Measurements from ENCODE around the gene PDE7B. TPM values are rescaled to one million over a fixed set of nuclear protein-coding genes. Genes with fewer than 3 reads are reported as not detected.

The PDE7B gene
- total RNA-seq, 2 donors from 2014 or later, result 9.0 to 11.2 TPM

- Histone ChIP-seq H3K27ac (peak overlapping the region; percentile 74 to 83), H3K9me3 (no peaks in the 10 kb centered on the region), H3K36me3 (no peaks in the 10 kb centered on the region), H3K27me3 (no peaks in the 10 kb centered on the region), H3K4me3 (no peak overlapping the region), H3K4me1 (peaks cover 0 to 42% of the 10 kb centered on the region in 2 donors)
- no peak for DNase-seq (ENCODE audit: low spot score)
- TF ChIP-seq CTCF (IDR thresholded peaks at IDR 0.05), result no peak
Observed at GRCh38 chr6:136073216-136073615, 221.7 kb downstream of the PDE7B start.

GRCh38 chr6:136076496-136076895, 225.0 kb downstream of the PDE7B start:
- Histone ChIP-seq H3K27me3 (no peaks in the 10 kb centered on the region), H3K9me3 (no peaks in the 10 kb centered on the region), H3K4me3 (no peak overlapping the region), H3K36me3 (no peaks in the 10 kb centered on the region), H3K4me1 (peaks cover 0 to 37% of the 10 kb centered on the region in 2 donors), H3K27ac (no peak overlapping the region)
- TF ChIP-seq CTCF (IDR thresholded peaks at IDR 0.05), result no peak
- no peak for DNase-seq (ENCODE audit: low spot score)

- Histone ChIP-seq H3K36me3 (no peaks in the 10 kb centered on the region), H3K4me3 (no peak overlapping the region), H3K27ac (peak overlapping the region; percentile 6 to 58), H3K4me1 (peaks cover 0 to 28% of the 10 kb centered on the region in 2 donors), H3K9me3 (no peaks in the 10 kb centered on the region), H3K27me3 (no peaks in the 10 kb centered on the region)
- no peak for DNase-seq (ENCODE audit: low spot score)
- TF ChIP-seq CTCF (IDR thresholded peaks at IDR 0.05), result no peak
Observed at GRCh38 chr6:136077834-136078576, 226.5 kb downstream of the PDE7B start.

GRCh38 chr6:136079701-136080565, 228.4 kb downstream of the PDE7B start:
- peaks cover 0 to 26% of the 10 kb centered on the region in 2 donors for H3K4me1 ChIP-seq
- H3K27ac ChIP-seq, result peak overlapping the region; percentile 9 to 19
- H3K27me3 ChIP-seq, result no peaks in the 10 kb centered on the region
- DNase-seq (ENCODE audit: low spot score), result no peak
- no peaks in the 10 kb centered on the region for H3K9me3 ChIP-seq
- H3K4me3 ChIP-seq, result no peak overlapping the region
- TF ChIP-seq CTCF (IDR thresholded peaks at IDR 0.05), result no peak
- H3K36me3 ChIP-seq, result no peaks in the 10 kb centered on the region

GRCh38 chr6:136083540-136083939, 232.0 kb downstream of the PDE7B start:
- Histone ChIP-seq H3K4me3 (no peak overlapping the region), H3K27ac (no peak overlapping the region), H3K36me3 (no peaks in the 10 kb centered on the region), H3K9me3 (no peaks in the 10 kb centered on the region), H3K4me1 (peaks cover 0 to 19% of the 10 kb centered on the region in 2 donors), H3K27me3 (no peaks in the 10 kb centered on the region)
- no peak for DNase-seq (ENCODE audit: low spot score)
- TF ChIP-seq CTCF (IDR thresholded peaks at IDR 0.05), result no peak

All from right atrium auricular region (tissue), 2 donors.